ENCODE results near the gene CFAP77. TPM values are rescaled to one million over a fixed set of nuclear protein-coding genes. Genes with fewer than 3 reads are reported as not detected.
A peak's percentile ranks its signal among the peaks of the same experiment; 100 is the strongest.

The CFAP77 gene
- total RNA-seq, 2 donors from 2014 or later, result not detected

GRCh38 chr9:132507670-132508469 is 97.9 kb downstream of the CFAP77 start:
- TF ChIP-seq CTCF (IDR thresholded peaks at IDR 0.05), result peak; percentile 72
- Histone ChIP-seq H3K27ac (no peak overlapping the region), H3K4me3 (no peak overlapping the region), H3K36me3 (no peaks in the 10 kb centered on the region), H3K9me3 (no peaks in the 10 kb centered on the region), H3K4me1 (ENCODE audit: control insufficient read depth in 1 of 2, low read depth in 2 of 2) (no peaks in the 10 kb centered on the region), H3K27me3 (replicated peaks; ENCODE audit: insufficient read depth) (no peaks in the 10 kb centered on the region)
- ATAC-seq (ENCODE audit: insufficient number of reproducible peaks, low FRiP score, low read depth) (no peak), DNase-seq (ENCODE audit: low spot score) (no peak)

- H3K36me3 ChIP-seq, result no peaks in the 10 kb centered on the region
- no peak for DNase-seq (ENCODE audit: low spot score)
- H3K4me1 ChIP-seq (ENCODE audit: control insufficient read depth in 1 of 2, low read depth in 2 of 2), result no peaks in the 10 kb centered on the region
- ATAC-seq (ENCODE audit: insufficient number of reproducible peaks, low FRiP score, low read depth), result no peak
- no peak for TF ChIP-seq CTCF (IDR thresholded peaks at IDR 0.05)
- H3K27ac ChIP-seq, result no peak overlapping the region
- H3K9me3 ChIP-seq, result no peaks in the 10 kb centered on the region
- H3K4me3 ChIP-seq, result no peak overlapping the region
- no peaks in the 10 kb centered on the region for H3K27me3 ChIP-seq (replicated peaks; ENCODE audit: insufficient read depth)
These were observed 100.2 kb downstream of the CFAP77 start for GRCh38 chr9:132509928-132510874.

GRCh38 chr9:132511191-132511999 is 101.4 kb downstream of the CFAP77 start:
- H3K27ac ChIP-seq, result no peak overlapping the region
- no peaks in the 10 kb centered on the region for H3K4me1 ChIP-seq (ENCODE audit: control insufficient read depth in 1 of 2, low read depth in 2 of 2)
- no peaks in the 10 kb centered on the region for H3K27me3 ChIP-seq (replicated peaks; ENCODE audit: insufficient read depth)
- no peaks in the 10 kb centered on the region for H3K9me3 ChIP-seq
- DNase-seq (ENCODE audit: low spot score), result no peak
- TF ChIP-seq CTCF (IDR thresholded peaks at IDR 0.05), result no peak
- no peaks in the 10 kb centered on the region for H3K36me3 ChIP-seq
- H3K4me3 ChIP-seq, result no peak overlapping the region
- ATAC-seq (ENCODE audit: insufficient number of reproducible peaks, low FRiP score, low read depth), result no peak

GRCh38 chr9:132513416-132513815 is 103.4 kb downstream of the CFAP77 start:
- no peak overlapping the region for H3K4me3 ChIP-seq
- ATAC-seq (ENCODE audit: insufficient number of reproducible peaks, low FRiP score, low read depth), result no peak
- no peaks in the 10 kb centered on the region for H3K4me1 ChIP-seq (ENCODE audit: control insufficient read depth in 1 of 2, low read depth in 2 of 2)
- no peaks in the 10 kb centered on the region for H3K36me3 ChIP-seq
- no peak overlapping the region for H3K27ac ChIP-seq
- H3K9me3 ChIP-seq, result no peaks in the 10 kb centered on the region
- DNase-seq (ENCODE audit: low spot score), result no peak
- no peak for TF ChIP-seq CTCF (IDR thresholded peaks at IDR 0.05)
- no peaks in the 10 kb centered on the region for H3K27me3 ChIP-seq (replicated peaks; ENCODE audit: insufficient read depth)

All from thoracic aorta (tissue), 2 donors.